GM12878 (cell line): ENCODE data around the gene SSH2. TPM values are rescaled to one million over a fixed set of nuclear protein-coding genes. Genes with fewer than 3 reads are reported as not detected.

ENCODE experiments used
- ATAC-seq: fragments of 200-7000 bp; cut with Tn5 transposase; 3 replicates; pipeline ENCODE4 v1.9.1; 2020; ENCODE audit warnings: mild to moderate bottlenecking, moderate library complexity
- BruUV-seq: library from RNA; stranded (reverse); fragments of 400-500 nt; replicated peaks from 2 replicates; lab custom pipeline; 2021; lab: Mats Ljungman, UMichigan
- CTCF ChIA-PET: fragments of 300-600 bp; sonication (Branson Sonifier 250); formaldehyde crosslinking; extraction: SDS; loops from one replicate; lab custom pipeline; 2021; ENCODE audit warnings: inconsistent platforms; lab: Yijun Ruan, JAX
- POLR2A ChIA-PET: fragments of 350-600 bp; formaldehyde crosslinking; extraction: SDS; loops from one replicate; lab custom pipeline; 2021; ENCODE audit warnings: inconsistent platforms; lab: Charles Lee
- RAD21 ChIA-PET: fragments of 300-600 bp; sonication (Branson Sonifier 250); formaldehyde crosslinking; loops from one replicate; lab custom pipeline; 2023; ENCODE audit warnings: antibody characterized with exemption; ENCODE audit not compliant: unreplicated experiment; lab: Charles Lee
- SMC1A ChIA-PET: fragments of 300-600 bp; sonication (Branson Sonifier 250); formaldehyde crosslinking; loops from one replicate; lab custom pipeline; 2023; ENCODE audit not compliant: unreplicated experiment, uncharacterized antibody; lab: Charles Lee
- DNase-seq: peaks from one replicate; pipeline ENCODE4 v3.0.0-alpha.2; 2011; ENCODE audit warnings: low read depth, low spot score
- FAIRE-seq: peaks from 3 replicates; lab custom pipeline; 2011; peaks lifted over from hg19 to GRCh38; lab: Jason Lieb, UNC
- H2AFZ ChIP-seq: 2 replicates; pipeline ENCODE4 v1.6.0; 2011; ENCODE audit warnings: low read depth, low read length, control low read depth; ENCODE audit not compliant: control insufficient read depth
- H3K27ac ChIP-seq: 2 replicates; pipeline ENCODE4 v1.5.1; 2011; ENCODE audit warnings: control low read depth; ENCODE audit not compliant: control insufficient read depth, insufficient read depth
- H3K27me3 ChIP-seq, 2 experiments: replicated peaks in 1 of 2; 2 replicates each; pipeline versions ENCODE4 v1.6.0 to v1.6.1; 2011; ENCODE audit warnings: low read length in 1 of 2; ENCODE audit not compliant: control insufficient read depth in 2 of 2, insufficient read depth in 2 of 2
- H3K36me3 ChIP-seq, 2 experiments: 2 replicates each; pipeline ENCODE4 v1.5.1; 2011; ENCODE audit warnings: low read length in 1 of 2; ENCODE audit not compliant: control insufficient read depth in 2 of 2, insufficient read depth in 2 of 2
- H3K4me1 ChIP-seq: 2 replicates; pipeline ENCODE4 v1.6.1; 2011; ENCODE audit warnings: mild to moderate bottlenecking, low read length, moderate library complexity, mixed read lengths; ENCODE audit not compliant: control insufficient read depth, insufficient read depth
- H3K4me2 ChIP-seq: 2 replicates; pipeline ENCODE4 v1.6.0; 2011; ENCODE audit warnings: control low read depth; ENCODE audit not compliant: control insufficient read depth, insufficient read depth
- H3K4me3 ChIP-seq: fragments of 200-600 bp; sonication (generic); 2 replicates; pipeline ENCODE4 v1.5.1; 2016
- H3K79me2 ChIP-seq: 2 replicates; pipeline ENCODE4 v1.6.0; 2011; ENCODE audit warnings: low read length; ENCODE audit not compliant: control insufficient read depth, insufficient read depth
- H3K9ac ChIP-seq: 2 replicates; pipeline ENCODE4 v1.8.0; 2011; ENCODE audit warnings: low read length, control low read depth, mixed read lengths; ENCODE audit not compliant: control insufficient read depth, insufficient read depth
- H3K9me3 ChIP-seq: replicated peaks from 3 replicates; pipeline ENCODE4 v1.5.1; 2011; ENCODE audit warnings: mild to moderate bottlenecking, low read length; ENCODE audit not compliant: control insufficient read depth, insufficient read depth
- H4K20me1 ChIP-seq: 2 replicates; pipeline ENCODE4 v1.6.0; 2011; ENCODE audit not compliant: control insufficient read depth, insufficient read depth
- CBFB ChIP-seq: IDR thresholded peaks from 2 replicates; pipeline ENCODE4 v1.6.1; 2016; ENCODE audit warnings: antibody characterized with exemption, low read depth
- CBX5 ChIP-seq: sonication (generic); IDR thresholded peaks from 2 replicates; pipeline ENCODE4 v1.6.1; 2016; ENCODE audit warnings: low read depth, moderate library complexity, mild to moderate bottlenecking, inconsistent platforms
- ETV6 ChIP-seq, 2 experiments: fragments of 450-650 bp in 1 of 2; IDR thresholded peaks in 1 of 2; conservative IDR thresholded peaks in 1 of 2; 2 replicates each; pipeline ENCODE4 v1.6.1; 2014; ENCODE audit warnings: antibody characterized with exemption in 1 of 2, borderline replicate concordance in 1 of 2, low read depth in 1 of 2, mild to moderate bottlenecking in 1 of 2, moderate library complexity in 1 of 2
- EZH2 ChIP-seq: IDR thresholded peaks from 2 replicates; pipeline ENCODE4 v1.6.1; 2012; ENCODE audit warnings: low read depth, mild to moderate bottlenecking, control low read depth, inconsistent platforms, low read length, borderline replicate concordance; ENCODE audit not compliant: control insufficient read depth
- FOXM1 ChIP-seq: IDR thresholded peaks from 2 replicates; pipeline ENCODE4 v1.6.1; 2012; ENCODE audit warnings: low read depth, mild to moderate bottlenecking, inconsistent platforms, low read length, moderate library complexity
- LARP7 ChIP-seq: fragments of 450-650 bp; IDR thresholded peaks from 2 replicates; pipeline ENCODE4 v1.6.1; 2017; ENCODE audit warnings: mild to moderate bottlenecking
- MYC ChIP-seq: IDR thresholded peaks from 2 replicates; pipeline ENCODE4 v1.6.1; 2011; ENCODE audit warnings: mild to moderate bottlenecking, low read length, moderate library complexity, inconsistent platforms; ENCODE audit not compliant: insufficient read depth, insufficient replicate concordance, insufficient read length, severe bottlenecking
- NFYA ChIP-seq: IDR thresholded peaks from 2 replicates; pipeline ENCODE4 v1.6.1; 2011; ENCODE audit warnings: low read depth, mild to moderate bottlenecking, low read length, improper control_type of control experiment, borderline replicate concordance
- NR2C2 ChIP-seq: IDR thresholded peaks from 2 replicates; pipeline ENCODE4 v1.6.1; 2011; ENCODE audit warnings: borderline replicate concordance, low read depth; ENCODE audit not compliant: control insufficient read depth, insufficient read length
- NRF1 ChIP-seq: conservative IDR thresholded peaks from 2 replicates; pipeline ENCODE4 v1.6.1; 2011; ENCODE audit warnings: mild to moderate bottlenecking, low read depth, low read length, improper control_type of control experiment
- PML ChIP-seq: IDR thresholded peaks from 2 replicates; pipeline ENCODE4 v1.6.1; 2012; ENCODE audit warnings: low read length, inconsistent platforms
- SIX5 ChIP-seq: IDR thresholded peaks from 2 replicates; pipeline ENCODE4 v1.6.1; 2011; ENCODE audit warnings: mild to moderate bottlenecking, low read depth, low read length, moderate library complexity; ENCODE audit not compliant: severe bottlenecking
- SP1 ChIP-seq: IDR thresholded peaks from one replicate; pipeline ENCODE4 v1.6.1; 2011; ENCODE audit warnings: low read depth, low read length
- ZNF24 ChIP-seq: fragments of 450-650 bp; IDR thresholded peaks from 2 replicates; pipeline ENCODE4 v1.6.1; 2017; ENCODE audit warnings: antibody characterized with exemption, mild to moderate bottlenecking
- ZNF274 ChIP-seq: IDR thresholded peaks from one replicate; pipeline ENCODE4 v1.8.0; 2011; ENCODE audit not compliant: insufficient read length, insufficient read depth
- WGBS: methylation state at CpG from one replicate; pipeline ENCODE4 v1.1.6; 2016; ENCODE audit warnings: low lambda C conversion rate; ENCODE audit not compliant: insufficient replicate concordance, insufficient coverage; ENCODE audit errors: missing lambda C conversion rate; 5-methylcytosine and 5-hydroxymethylcytosine counted together
- in situ Hi-C: fragments of 300-500 bp; cut with MboI; formaldehyde crosslinking; loops from 9 replicates; pipeline ENCODE4 v1.14.3; 2018; ENCODE audit warnings: mixed read lengths
- intact Hi-C: fragments of 100-400 bp; cut with micrococcal nuclease; formaldehyde crosslinking; loops from one replicate; pipeline ENCODE4 v1.14.2; 2022; ENCODE audit not compliant: unreplicated experiment
- polyA plus RNA-seq, 11 experiments: library from polyadenylated mRNA; depleted of rRNA in 4 of 11; unstranded in 6 of 11; stranded (reverse) in 5 of 11; fragments of >200 nt; fragmentation: Nextera tagmentation in 4 of 11; fragmentation: Illumina TruSeq in 1 of 11; extraction: Ambion mirVana in 4 of 11; extraction: Trizol in 1 of 11; gene quantifications; 1 replicate in 1 of 11; 2 replicates in 10 of 11; pipeline versions ENCODE4 v1.2.1 to v1.2.3, GENCODE V29; 2011 to 2016; ENCODE audit warnings: inconsistent platforms in 2 of 11, missing spikeins in 2 of 11, low read depth in 1 of 11
- total RNA-seq, 4 experiments: library from RNA; depleted of rRNA in 3 of 4; stranded (reverse); fragments of >200 nt in 3 of 4; fragmentation: Illumina TruSeq in 1 of 4; extraction: Trizol in 1 of 4; gene quantifications; 2 replicates each; pipeline versions ENCODE4 v1.2.1 to v1.2.3, GENCODE V29; 2013 to 2021
- TF ChIP-seq, protein P1 (sequence below): fragments of 450-650 bp; IDR thresholded peaks from 2 replicates; pipeline ENCODE4 v1.6.1; 2017; ENCODE audit warnings: mild to moderate bottlenecking, moderate library complexity
- TF ChIP-seq, protein P2 (sequence below): IDR thresholded peaks from 2 replicates; pipeline ENCODE4 v1.6.1; 2011; ENCODE audit warnings: low read depth, mild to moderate bottlenecking, low read length, moderate library complexity, borderline replicate concordance; ENCODE audit errors: extremely low read depth
- TF ChIP-seq, protein P3 (sequence below): fragments of 450-650 bp; IDR thresholded peaks from 2 replicates; pipeline ENCODE4 v1.6.1; 2017; ENCODE audit warnings: borderline replicate concordance

The SSH2 gene
- total and polyA plus RNA-seq, 10 of the 15 experiments (the other 5 are each of a cell fraction or from before 2014, with no cell fraction given) = 9.3 to 65.9 (median 34.0) TPM

DNA sequence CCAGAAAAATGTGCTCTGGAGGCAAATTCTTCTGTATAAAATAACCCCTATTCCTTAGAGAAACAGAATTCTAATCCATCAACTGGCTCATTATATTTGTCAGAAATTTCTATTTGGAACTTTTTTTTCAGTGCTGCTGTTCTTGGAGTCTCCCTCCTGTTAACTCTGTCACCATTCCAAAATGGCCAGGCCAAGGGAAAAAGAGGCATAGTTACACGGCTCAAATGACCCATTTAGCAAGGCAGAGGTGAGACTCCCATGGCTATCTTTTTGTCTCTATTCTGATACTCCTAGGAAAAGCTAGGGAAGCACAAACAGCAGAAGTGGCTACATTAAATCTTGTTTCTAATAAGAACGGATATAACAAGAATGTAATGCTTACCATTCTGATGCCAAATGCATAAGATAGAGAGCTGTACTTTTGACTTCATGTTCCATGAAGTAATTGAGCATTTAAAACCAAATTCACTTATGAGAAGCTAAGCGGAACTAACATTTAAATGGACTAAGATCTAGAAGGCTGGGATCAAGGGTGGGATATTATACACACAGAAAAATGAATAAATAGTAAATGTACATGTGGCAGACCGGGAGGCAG is 242.9 kb downstream of the SSH2 start:
- H3K27ac ChIP-seq = no peak overlapping the region
- no peak for FAIRE-seq
- H2AFZ ChIP-seq = no peak overlapping the region
- RAD21 ChIA-PET = no interaction called here
- ATAC-seq = no peak
- H4K20me1 ChIP-seq = no peaks in the 10 kb centered on the region
- no peak for DNase-seq
- no peak overlapping the region for H3K4me2 ChIP-seq
- 100% methylated on average over 4 of the region's 4 CpGs for WGBS
- H3K4me3 ChIP-seq = no peak overlapping the region
- in situ Hi-C loops (no loop called here), intact Hi-C loops (no loop called here)
- H3K36me3 ChIP-seq = peaks cover 0 to 6% of the 10 kb centered on the region in 2 experiments; a peak in 3 of 4 replicates
- SMC1A ChIA-PET = interaction anchor here (1.0 kb wide), 1 partner anchor 14 kb away, joined by 3 read pairs; no protein-coding TSS in a partner anchor
- POLR2A ChIA-PET = no interaction called here
- 0 out of 2 replicates have a peak, but pooled peaks cover 4% of the 10 kb centered on the region for H3K4me1 ChIP-seq
- CTCF ChIA-PET = interaction anchor here (1.3 kb wide), 1 partner anchor 92 kb away, joined by 3 read pairs; no protein-coding TSS in a partner anchor
- no peaks in the 10 kb centered on the region for H3K27me3 ChIP-seq
- no peak overlapping the region for H3K9ac ChIP-seq
- H3K79me2 ChIP-seq = no peaks in the 10 kb centered on the region
- no peaks in the 10 kb centered on the region for H3K9me3 ChIP-seq
- no TSS peak for BruUV-seq
- no peak for TF ChIP-seq CBX5
- no peak for TF ChIP-seq CBFB
- TF ChIP-seq SIX5 = no peak
- TF ChIP-seq, protein P1, sequence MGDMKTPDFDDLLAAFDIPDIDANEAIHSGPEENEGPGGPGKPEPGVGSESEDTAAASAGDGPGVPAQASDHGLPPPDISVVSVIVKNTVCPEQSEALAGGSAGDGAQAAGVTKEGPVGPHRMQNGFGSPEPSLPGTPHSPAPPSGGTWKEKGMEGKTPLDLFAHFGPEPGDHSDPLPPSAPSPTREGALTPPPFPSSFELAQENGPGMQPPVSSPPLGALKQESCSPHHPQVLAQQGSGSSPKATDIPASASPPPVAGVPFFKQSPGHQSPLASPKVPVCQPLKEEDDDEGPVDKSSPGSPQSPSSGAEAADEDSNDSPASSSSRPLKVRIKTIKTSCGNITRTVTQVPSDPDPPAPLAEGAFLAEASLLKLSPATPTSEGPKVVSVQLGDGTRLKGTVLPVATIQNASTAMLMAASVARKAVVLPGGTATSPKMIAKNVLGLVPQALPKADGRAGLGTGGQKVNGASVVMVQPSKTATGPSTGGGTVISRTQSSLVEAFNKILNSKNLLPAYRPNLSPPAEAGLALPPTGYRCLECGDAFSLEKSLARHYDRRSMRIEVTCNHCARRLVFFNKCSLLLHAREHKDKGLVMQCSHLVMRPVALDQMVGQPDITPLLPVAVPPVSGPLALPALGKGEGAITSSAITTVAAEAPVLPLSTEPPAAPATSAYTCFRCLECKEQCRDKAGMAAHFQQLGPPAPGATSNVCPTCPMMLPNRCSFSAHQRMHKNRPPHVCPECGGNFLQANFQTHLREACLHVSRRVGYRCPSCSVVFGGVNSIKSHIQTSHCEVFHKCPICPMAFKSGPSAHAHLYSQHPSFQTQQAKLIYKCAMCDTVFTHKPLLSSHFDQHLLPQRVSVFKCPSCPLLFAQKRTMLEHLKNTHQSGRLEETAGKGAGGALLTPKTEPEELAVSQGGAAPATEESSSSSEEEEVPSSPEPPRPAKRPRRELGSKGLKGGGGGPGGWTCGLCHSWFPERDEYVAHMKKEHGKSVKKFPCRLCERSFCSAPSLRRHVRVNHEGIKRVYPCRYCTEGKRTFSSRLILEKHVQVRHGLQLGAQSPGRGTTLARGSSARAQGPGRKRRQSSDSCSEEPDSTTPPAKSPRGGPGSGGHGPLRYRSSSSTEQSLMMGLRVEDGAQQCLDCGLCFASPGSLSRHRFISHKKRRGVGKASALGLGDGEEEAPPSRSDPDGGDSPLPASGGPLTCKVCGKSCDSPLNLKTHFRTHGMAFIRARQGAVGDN = no peak
- no peak for TF ChIP-seq SP1
- no peak for TF ChIP-seq LARP7
- TF ChIP-seq ZNF24 = no peak
- no peak for TF ChIP-seq EZH2
- TF ChIP-seq NFYA = no peak
- TF ChIP-seq MYC = no peak
- no peak for TF ChIP-seq NR2C2
- TF ChIP-seq ZNF274 = no peak
- TF ChIP-seq NRF1 = no peak
- TF ChIP-seq, protein P2, sequence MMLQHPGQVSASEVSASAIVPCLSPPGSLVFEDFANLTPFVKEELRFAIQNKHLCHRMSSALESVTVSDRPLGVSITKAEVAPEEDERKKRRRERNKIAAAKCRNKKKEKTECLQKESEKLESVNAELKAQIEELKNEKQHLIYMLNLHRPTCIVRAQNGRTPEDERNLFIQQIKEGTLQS = no peak
- no peak for TF ChIP-seq ETV6 (conservative IDR thresholded peaks at IDR 0.05 in 1 of 2, IDR thresholded peaks at IDR 0.05 in 1 of 2; ENCODE audit: borderline replicate concordance in 1 of 2, low read depth in 1 of 2)
- no peak for TF ChIP-seq FOXM1
- no peak for TF ChIP-seq PML
- TF ChIP-seq, protein P3, sequence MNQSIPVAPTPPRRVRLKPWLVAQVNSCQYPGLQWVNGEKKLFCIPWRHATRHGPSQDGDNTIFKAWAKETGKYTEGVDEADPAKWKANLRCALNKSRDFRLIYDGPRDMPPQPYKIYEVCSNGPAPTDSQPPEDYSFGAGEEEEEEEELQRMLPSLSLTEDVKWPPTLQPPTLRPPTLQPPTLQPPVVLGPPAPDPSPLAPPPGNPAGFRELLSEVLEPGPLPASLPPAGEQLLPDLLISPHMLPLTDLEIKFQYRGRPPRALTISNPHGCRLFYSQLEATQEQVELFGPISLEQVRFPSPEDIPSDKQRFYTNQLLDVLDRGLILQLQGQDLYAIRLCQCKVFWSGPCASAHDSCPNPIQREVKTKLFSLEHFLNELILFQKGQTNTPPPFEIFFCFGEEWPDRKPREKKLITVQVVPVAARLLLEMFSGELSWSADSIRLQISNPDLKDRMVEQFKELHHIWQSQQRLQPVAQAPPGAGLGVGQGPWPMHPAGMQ = no peak
